GM23248 (cell line): ENCODE results near the gene MLYCD.

ENCODE experiments used
- EZH2 ChIP-seq: fragments of 200-600 bp; sonication (generic); IDR thresholded peaks from 2 replicates; pipeline ENCODE4 v1.6.1; 2018; ENCODE audit warnings: antibody characterized with exemption, mild to moderate bottlenecking; ENCODE audit not compliant: insufficient read depth, poor library complexity, severe bottlenecking
- EZH2phosphoT487 ChIP-seq: fragments of 200-600 bp; sonication (generic); IDR thresholded peaks from 2 replicates; pipeline ENCODE4 v1.6.1; 2018; ENCODE audit warnings: antibody characterized with exemption, moderate library complexity, mild to moderate bottlenecking, low read depth; ENCODE audit not compliant: insufficient read depth

- no peak for TF ChIP-seq EZH2phosphoT487
- no peak for TF ChIP-seq EZH2
Measured at GRCh38 chr16:83957296-83957855, 58.5 kb downstream of the MLYCD start.
